Heart left ventricle (tissue), 16 donors: Measurements from ENCODE around the gene TRIM47. TPM values are rescaled to one million over a fixed set of nuclear protein-coding genes. Genes with fewer than 3 reads are reported as not detected.

Source experiments
- ATAC-seq, 4 donors: fragments of 200-7000 bp; cut with Tn5 transposase; one replicate each; pipeline ENCODE4 v1.9.1; 2020 to 2022; ENCODE audit warnings: moderate library complexity in 4 of 4, mild to moderate bottlenecking in 3 of 4, moderate number of reproducible peaks in 1 of 4
- DNase-seq, 5 donors: peaks; one replicate each; pipeline ENCODE4 v3.0.0-alpha.2; 2020
- H3K27ac ChIP-seq, 12 donors: fragments of 200-600 bp; sonication (generic) in 4 of 12; one replicate each; pipeline versions ENCODE4 v1.5.0 to v1.8.0; 2016 to 2022; ENCODE audit warnings: mild to moderate bottlenecking in 2 of 12
- H3K27me3 ChIP-seq, 9 donors: fragments of 200-600 bp; sonication (generic) in 2 of 9; one replicate each; pipeline versions ENCODE4 v1.5.1 to v1.8.0; 2016 to 2022; ENCODE audit warnings: mild to moderate bottlenecking in 3 of 9
- H3K36me3 ChIP-seq, 9 donors: fragments of 200-600 bp; sonication (generic) in 2 of 9; one replicate each; pipeline versions ENCODE4 v1.5.0 to v1.8.0; 2018 to 2022; ENCODE audit warnings: mild to moderate bottlenecking in 2 of 9
- H3K4me1 ChIP-seq, 12 donors: fragments of 200-600 bp; sonication (generic) in 4 of 12; one replicate each; pipeline versions ENCODE4 v1.5.0 to v1.8.0; 2016 to 2022; ENCODE audit warnings: mild to moderate bottlenecking in 3 of 12
- H3K4me3 ChIP-seq, 12 donors: fragments of 200-600 bp; sonication (generic) in 4 of 12; one replicate each; pipeline versions ENCODE4 v1.5.0 to v1.8.0; 2017 to 2022; ENCODE audit warnings: mild to moderate bottlenecking in 9 of 12, moderate library complexity in 4 of 12
- H3K9me3 ChIP-seq, 12 donors: fragments of 200-600 bp; sonication (generic) in 4 of 12; one replicate each; pipeline versions ENCODE4 v1.5.0 to v1.8.0; 2016 to 2022; ENCODE audit warnings: mild to moderate bottlenecking in 1 of 12
- POLR2A ChIP-seq, 2 donors: fragments of 450-650 bp; IDR thresholded peaks; one replicate each; pipeline ENCODE4 v1.6.1; 2017; ENCODE audit warnings: antibody characterized with exemption in 2 of 2, mild to moderate bottlenecking in 2 of 2, moderate library complexity in 2 of 2
- WGBS, 4 donors: extraction: QIAGEN DNeasy Blood & Tissue Kit in 2 of 4; methylation state at CpG; one replicate each; pipeline versions ENCODE4 v1.1.5 to v1.1.7; 2013 to 2018; 5-methylcytosine and 5-hydroxymethylcytosine counted together
- intact Hi-C, 10 donors: fragments of 100-400 bp; cut with DNase I; formaldehyde crosslinking; loops; one replicate each; pipeline versions ENCODE4 v1.11.1 to v1.14.2; 2022
- polyA plus RNA-seq, 2 donors: library from polyadenylated mRNA; stranded (reverse); fragments of 200-250 nt; gene quantifications; one replicate each; pipeline ENCODE4 v1.2.3, GENCODE V29; 2013
- total RNA-seq, 9 donors: library from RNA; depleted of rRNA in 2 of 9; stranded (reverse); fragments of >200 nt in 2 of 9; fragmentation: NEBNext Ultra II Directional in 3 of 9; extraction: Animal tissue kit (Norgen Biotek cat#: 25700) in 3 of 9; gene quantifications; one replicate each; pipeline versions ENCODE4 v1.1.0 to v1.2.4, GENCODE V29; 2016 to 2023
- TF ChIP-seq, protein P1 (sequence below), 12 donors: fragments of 200-600 bp; sonication (generic) in 4 of 12; IDR thresholded peaks; one replicate each; pipeline versions ENCODE4 v1.5.0 to v1.8.0; 2018 to 2022; ENCODE audit warnings: antibody characterized with exemption in 12 of 12, mild to moderate bottlenecking in 5 of 12
- donor health status: ischemic (EF 13 %, LVEDD 7.1; RV severe dilation, severe dysfunction).
- donor health status: healthy with polysubstance abuse.
- donor health status: DM: no; HTN: yes; CAD: no.
- donor health status: DM: no; HTN: no; CAD: no.
- donor health status: ischemic (EF 25% LVEDD 6.9; RV normal size, moderate dysfunction).
- donor health status: ischemic (EF 25% LVEDD 5.7; RV mildly dilated, moderate dysfunction).
- donor health status: healthy.
- donor health status: DM: yes; HTN: yes; CAD: no.
- donor health status: ischemic (EF 35%, LVEDD 5.7; RV mildly dilated, moderate dysfunction).
- donor health status: nonischemic (EF 11% LVEDD 7.7; RV severe dilation, severe dysfunction).
- donor health status: DM: yes; HTN: yes; CAD: no.
- donor health status: PGD.
- donor health status: ischemic (EF 29% LVEDD 5.4; RV normal size, mild dysfunction).
- donor health status: nonischemic (EF 23%, LVEDD 6.1; RV moderate dilation, normal function).

The TRIM47 gene
- total and polyA plus RNA-seq, 11 donors = 20.1 to 53.4 (median 23.3) TPM

DNA sequence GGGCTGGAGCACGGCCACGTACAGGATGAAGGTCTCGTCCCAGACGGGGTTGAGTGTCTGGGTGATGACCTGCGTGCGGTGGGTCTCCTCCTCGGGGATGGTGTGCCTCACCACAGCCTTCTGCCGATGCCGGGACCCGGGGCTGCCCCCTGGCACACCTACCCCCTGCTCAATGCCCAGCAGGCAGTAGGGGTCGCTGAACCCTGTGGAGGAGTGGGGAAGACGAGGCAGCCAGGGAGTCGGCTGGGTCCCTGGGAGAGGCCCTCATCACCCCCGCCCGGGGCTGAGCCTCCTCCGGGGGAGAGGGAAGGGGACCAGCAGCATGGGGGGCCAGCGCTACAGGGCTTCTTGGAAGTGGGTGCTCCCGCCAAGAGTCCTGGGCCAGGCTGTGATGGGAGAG is 36.0 kb downstream of the TRIM47 start:
- ATAC-seq = no peak
- Histone ChIP-seq H3K27ac (no peak overlapping the region), H3K27me3 (no peaks in the 10 kb centered on the region), H3K4me3 (peak overlapping the region in 1 of 12 donors; percentile 69), H3K9me3 (no peaks in the 10 kb centered on the region), H3K36me3 (peaks cover 0 to 44% (median 19%) of the 10 kb centered on the region in 9 donors), H3K4me1 (peaks cover 24 to 46% (median 33%) of the 10 kb centered on the region in 12 donors)
- no peak for DNase-seq
- TF ChIP-seq POLR2A (IDR thresholded peaks at IDR 0.05) = no peak
- TF ChIP-seq, protein P1, sequence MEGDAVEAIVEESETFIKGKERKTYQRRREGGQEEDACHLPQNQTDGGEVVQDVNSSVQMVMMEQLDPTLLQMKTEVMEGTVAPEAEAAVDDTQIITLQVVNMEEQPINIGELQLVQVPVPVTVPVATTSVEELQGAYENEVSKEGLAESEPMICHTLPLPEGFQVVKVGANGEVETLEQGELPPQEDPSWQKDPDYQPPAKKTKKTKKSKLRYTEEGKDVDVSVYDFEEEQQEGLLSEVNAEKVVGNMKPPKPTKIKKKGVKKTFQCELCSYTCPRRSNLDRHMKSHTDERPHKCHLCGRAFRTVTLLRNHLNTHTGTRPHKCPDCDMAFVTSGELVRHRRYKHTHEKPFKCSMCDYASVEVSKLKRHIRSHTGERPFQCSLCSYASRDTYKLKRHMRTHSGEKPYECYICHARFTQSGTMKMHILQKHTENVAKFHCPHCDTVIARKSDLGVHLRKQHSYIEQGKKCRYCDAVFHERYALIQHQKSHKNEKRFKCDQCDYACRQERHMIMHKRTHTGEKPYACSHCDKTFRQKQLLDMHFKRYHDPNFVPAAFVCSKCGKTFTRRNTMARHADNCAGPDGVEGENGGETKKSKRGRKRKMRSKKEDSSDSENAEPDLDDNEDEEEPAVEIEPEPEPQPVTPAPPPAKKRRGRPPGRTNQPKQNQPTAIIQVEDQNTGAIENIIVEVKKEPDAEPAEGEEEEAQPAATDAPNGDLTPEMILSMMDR (IDR thresholded peaks at IDR 0.05) = no peak
- intact Hi-C loops = loop anchor here in 1 of 10 donors (10.0 kb wide), 1 partner anchor 52 kb away; the partner anchor contains the start of gene TRIM65
- 87 to 92% (median 90%) methylated on average over 9 to 18 of the region's 18 CpGs for WGBS, 4 donors

DNA sequence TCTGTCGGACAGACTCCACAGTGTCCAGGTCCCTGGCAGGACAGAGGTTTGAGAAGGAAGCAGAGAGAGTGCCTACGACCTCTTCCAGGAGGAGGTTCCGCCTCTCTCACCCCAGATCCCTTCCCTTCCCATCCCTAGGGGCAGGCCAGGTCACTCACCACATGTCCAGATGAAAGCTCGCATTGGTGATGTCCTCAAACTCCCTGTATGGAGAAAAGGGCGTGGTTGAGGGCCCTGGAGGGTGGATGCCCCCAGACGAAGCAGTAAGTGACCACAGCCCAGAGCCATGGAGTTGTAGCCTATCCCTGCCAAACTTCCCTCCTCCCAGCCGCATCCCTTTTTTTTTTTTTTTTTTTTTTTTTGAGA is 37.6 kb downstream of the TRIM47 start:
- H3K36me3 ChIP-seq = peaks cover 0 to 39% (median 3%) of the 10 kb centered on the region in 9 donors
- no peaks in the 10 kb centered on the region for H3K9me3 ChIP-seq
- WGBS, 4 donors = 68 to 80% (median 74%) methylated on average over 6 to 7 of the region's 7 CpGs
- no peak overlapping the region for H3K4me3 ChIP-seq
- no peak for ATAC-seq
- TF ChIP-seq, protein P1 (IDR thresholded peaks at IDR 0.05) = no peak
- no peak for TF ChIP-seq POLR2A (IDR thresholded peaks at IDR 0.05)
- intact Hi-C loops = loop anchor here in 1 of 10 donors (10.0 kb wide), 1 partner anchor 54 kb away; the partner anchor contains the start of gene TRIM65
- DNase-seq = no peak
- H3K4me1 ChIP-seq = peaks cover 12 to 30% (median 18%) of the 10 kb centered on the region in 12 donors
- no peak overlapping the region for H3K27ac ChIP-seq
- no peaks in the 10 kb centered on the region for H3K27me3 ChIP-seq

- Histone ChIP-seq H3K27me3 (no peaks in the 10 kb centered on the region), H3K4me1 (peaks cover 6 to 24% (median 12%) of the 10 kb centered on the region in 12 donors), H3K36me3 (peaks cover 0 to 43% (median 0%) of the 10 kb centered on the region in 9 donors), H3K4me3 (no peak overlapping the region), H3K9me3 (no peaks in the 10 kb centered on the region), H3K27ac (no peak overlapping the region)
- ATAC-seq (no peak), DNase-seq (no peak)
- TF ChIP-seq, protein P1 (IDR thresholded peaks at IDR 0.05) = no peak
- no peak for TF ChIP-seq POLR2A (IDR thresholded peaks at IDR 0.05)
- intact Hi-C loops = loop anchor here in 2 of 10 donors (5.0 to 10.0 kb wide), 2 partner anchors 48 to 55 kb away; partner anchors contain the start of gene TRIM65 (in 1 of the 2)
- 91 to 94% (median 94%) methylated on average over 32 to 36 of the region's 36 CpGs for whole genome bisulfite sequencing, 4 donors
These were observed 38.2 kb downstream of the TRIM47 start for GRCh38 chr17:75839942-75840798.

GRCh38 chr17:75838410-75838809 is 40.0 kb downstream of the TRIM47 start:
- Histone ChIP-seq H3K36me3 (peaks cover 0 to 61% (median 0%) of the 10 kb centered on the region in 9 donors), H3K4me1 (peaks cover 0 to 18% (median 4%) of the 10 kb centered on the region in 12 donors), H3K9me3 (no peaks in the 10 kb centered on the region), H3K27ac (no peak overlapping the region), H3K4me3 (no peak overlapping the region), H3K27me3 (no peaks in the 10 kb centered on the region)
- 58 to 73% (median 69%) methylated on average over 14 to 15 of the region's 15 CpGs for WGBS, 4 donors
- TF ChIP-seq, protein P1 (IDR thresholded peaks at IDR 0.05) = no peak
- no peak for TF ChIP-seq POLR2A (IDR thresholded peaks at IDR 0.05)
- peak in 1 of 5 donors; percentile 52 for DNase-seq
- peak in 2 of 4 donors; percentile 59 to 69 for ATAC-seq
- intact Hi-C loops = loop anchor here in 1 of 10 donors (5.0 kb wide), 1 partner anchor 46 kb away; no protein-coding TSS in a partner anchor
